ENCODE measurements around the gene PTPN1.

The PTPN1 gene

DNA sequence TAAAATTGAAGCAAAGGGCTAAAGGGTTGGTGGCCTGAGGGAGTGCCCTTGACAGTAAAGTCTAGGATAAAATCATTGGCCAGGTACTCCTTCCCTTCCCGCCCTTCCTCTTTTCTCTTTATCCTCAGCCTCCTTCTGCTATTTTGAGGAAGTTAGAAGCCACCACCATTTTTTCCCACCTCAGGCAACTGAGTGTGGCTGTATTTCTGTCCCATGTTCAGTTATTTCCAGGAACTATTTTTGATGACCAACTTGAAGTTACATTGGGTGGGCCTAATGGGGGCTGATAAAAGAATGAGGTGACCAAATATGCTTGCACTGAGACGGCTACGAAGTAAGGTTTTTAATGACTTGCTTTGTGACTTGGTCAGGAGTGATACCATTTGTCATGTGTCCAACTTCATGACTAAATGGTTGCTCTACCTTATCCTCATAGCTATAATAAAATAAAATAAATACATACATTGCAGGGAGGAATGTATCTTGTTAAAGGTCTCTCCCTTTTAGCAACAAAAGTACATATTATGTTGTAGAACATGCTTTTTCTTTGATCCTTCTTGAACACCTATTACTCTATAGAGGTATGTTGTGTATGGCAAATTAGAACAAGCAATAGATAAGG lies 12.0 kb downstream of the PTPN1 start:
- Histone ChIP-seq H3K27me3 (ENCODE audit: insufficient read depth, low read length) (no peaks in the 10 kb centered on the region), H2AFZ (ENCODE audit: low read length, unreplicated experiment) (no peak overlapping the region), H3K27ac (ENCODE audit: low read depth, low read length) (no peak overlapping the region), H3K4me3 (ENCODE audit: low read depth, low read length) (no peak overlapping the region), H3K79me2 (ENCODE audit: control insufficient read depth, insufficient read depth, low read length, unreplicated experiment) (peaks cover 94% of the 10 kb centered on the region), H3K4me1 (ENCODE audit: control insufficient read depth, insufficient read depth, low read length, unreplicated experiment) (peaks cover 81% of the 10 kb centered on the region), H3K36me3 (ENCODE audit: insufficient read depth, low read length) (peaks cover 6% of the 10 kb centered on the region; the same call in 1 of the 2 replicates)

GRCh38 chr20:50523552-50524167 lies 13.5 kb downstream of the PTPN1 start:
- Histone ChIP-seq H2AFZ (ENCODE audit: low read length, unreplicated experiment) (no peak overlapping the region), H3K36me3 (ENCODE audit: insufficient read depth, low read length) (peaks cover 6% of the 10 kb centered on the region; the same call in 1 of the 2 replicates), H3K27me3 (ENCODE audit: insufficient read depth, low read length) (no peaks in the 10 kb centered on the region), H3K4me1 (ENCODE audit: control insufficient read depth, insufficient read depth, low read length, unreplicated experiment) (peaks cover 76% of the 10 kb centered on the region), H3K79me2 (ENCODE audit: control insufficient read depth, insufficient read depth, low read length, unreplicated experiment) (peaks cover 91% of the 10 kb centered on the region), H3K4me3 (ENCODE audit: low read depth, low read length) (no peak overlapping the region), H3K27ac (ENCODE audit: low read depth, low read length) (no peak overlapping the region)

DNA sequence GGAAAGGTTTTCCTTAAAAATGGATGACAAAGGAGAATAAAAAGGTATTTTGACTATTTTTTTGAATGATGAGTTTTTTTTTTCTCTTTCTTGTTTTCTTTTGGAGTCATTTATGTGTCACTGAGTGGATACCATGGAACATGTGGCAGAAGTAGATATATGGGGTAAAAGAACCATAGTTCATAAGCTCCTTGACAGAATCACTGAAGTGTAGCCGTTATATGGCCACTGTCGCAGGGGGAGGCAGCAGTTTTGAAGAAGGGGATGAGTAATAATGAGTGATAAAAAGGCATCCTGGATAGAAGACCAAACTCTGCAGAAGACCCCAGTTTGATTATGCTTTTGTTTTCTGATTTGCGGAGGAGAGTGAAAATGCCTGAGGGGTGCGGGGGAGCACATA lies 15.5 kb downstream of the PTPN1 start:
- Histone ChIP-seq H3K36me3 (ENCODE audit: insufficient read depth, low read length) (peaks cover 6% of the 10 kb centered on the region; the same call in 1 of the 2 replicates), H3K79me2 (ENCODE audit: control insufficient read depth, insufficient read depth, low read length, unreplicated experiment) (peaks cover 90% of the 10 kb centered on the region), H3K27ac (ENCODE audit: low read depth, low read length) (no peak overlapping the region), H3K4me3 (ENCODE audit: low read depth, low read length) (no peak overlapping the region), H3K27me3 (ENCODE audit: insufficient read depth, low read length) (no peaks in the 10 kb centered on the region), H3K4me1 (ENCODE audit: control insufficient read depth, insufficient read depth, low read length, unreplicated experiment) (peaks cover 64% of the 10 kb centered on the region), H2AFZ (ENCODE audit: low read length, unreplicated experiment) (no peak overlapping the region)

DNA sequence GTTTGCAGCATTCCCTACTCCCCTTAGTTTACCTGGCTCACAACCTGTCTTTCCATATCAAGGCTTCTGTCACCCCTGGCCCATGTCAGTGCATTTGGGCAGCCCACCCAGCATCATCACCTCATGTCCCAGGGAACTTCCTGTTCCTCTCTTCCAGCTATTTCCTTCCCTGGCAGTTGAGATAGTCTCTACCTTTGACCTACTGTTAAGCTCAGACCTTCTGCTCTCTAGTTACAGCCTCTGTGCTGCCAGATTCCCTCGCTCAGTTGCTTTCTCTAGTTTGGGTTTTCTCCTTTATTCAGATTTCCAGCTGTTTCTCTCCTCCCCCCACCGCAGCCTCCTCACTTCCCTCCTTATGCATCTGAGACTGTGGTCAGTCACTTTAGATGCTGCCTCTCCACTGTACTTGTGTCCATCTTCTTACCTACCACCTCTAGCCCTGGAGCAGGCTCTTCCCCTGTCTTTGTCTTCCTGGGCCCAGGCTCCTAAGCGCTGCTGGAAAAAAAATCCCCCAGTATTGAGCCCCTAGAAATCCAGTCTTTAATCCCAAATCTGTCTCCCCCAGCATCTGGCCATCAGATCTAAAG lies 16.3 kb downstream of the PTPN1 start:
- Histone ChIP-seq H3K4me3 (ENCODE audit: low read depth, low read length) (no peak overlapping the region), H3K27me3 (ENCODE audit: insufficient read depth, low read length) (no peaks in the 10 kb centered on the region), H3K36me3 (ENCODE audit: insufficient read depth, low read length) (peaks cover 6% of the 10 kb centered on the region; the same call in 1 of the 2 replicates), H3K27ac (ENCODE audit: low read depth, low read length) (no peak overlapping the region), H3K4me1 (ENCODE audit: control insufficient read depth, insufficient read depth, low read length, unreplicated experiment) (peaks cover 56% of the 10 kb centered on the region), H2AFZ (ENCODE audit: low read length, unreplicated experiment) (no peak overlapping the region), H3K79me2 (ENCODE audit: control insufficient read depth, insufficient read depth, low read length, unreplicated experiment) (peaks cover 89% of the 10 kb centered on the region)

- no peaks in the 10 kb centered on the region for H3K27me3 ChIP-seq (ENCODE audit: insufficient read depth, low read length)
- no peak overlapping the region for H2AFZ ChIP-seq (ENCODE audit: low read length, unreplicated experiment)
- H3K36me3 ChIP-seq (ENCODE audit: insufficient read depth, low read length), result 0 out of 2 replicates have a peak, but pooled peaks cover under 1% of the 10 kb centered on the region
- no peak overlapping the region for H3K4me3 ChIP-seq (ENCODE audit: low read depth, low read length)
- H3K79me2 ChIP-seq (ENCODE audit: control insufficient read depth, insufficient read depth, low read length, unreplicated experiment), result peaks cover 89% of the 10 kb centered on the region
- H3K27ac ChIP-seq (ENCODE audit: low read depth, low read length), result no peak overlapping the region
- peaks cover 58% of the 10 kb centered on the region for H3K4me1 ChIP-seq (ENCODE audit: control insufficient read depth, insufficient read depth, low read length, unreplicated experiment)
Measured at GRCh38 chr20:50527068-50527605, 17.0 kb downstream of the PTPN1 start.

DNA sequence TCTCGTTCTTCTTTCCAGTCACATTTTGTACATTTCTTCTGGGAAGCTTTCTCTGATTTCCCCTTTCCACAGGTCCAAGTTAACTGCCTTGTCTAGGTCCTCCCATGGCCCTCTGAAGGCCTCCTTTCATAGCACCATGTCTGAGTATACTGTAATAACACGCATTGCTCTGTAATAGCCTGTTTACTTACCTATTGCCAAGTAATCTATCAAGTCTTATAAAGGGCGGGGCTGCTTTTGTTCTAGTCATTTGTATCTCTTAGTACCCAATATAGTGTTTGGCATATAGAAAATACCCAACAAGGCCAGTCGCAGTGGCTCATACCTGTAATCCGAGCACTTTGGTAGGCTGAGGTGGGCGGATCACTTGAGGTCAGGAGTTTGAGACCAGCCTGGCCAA lies 17.9 kb downstream of the PTPN1 start:
- Histone ChIP-seq H3K27me3 (ENCODE audit: insufficient read depth, low read length) (no peaks in the 10 kb centered on the region), H3K27ac (ENCODE audit: low read depth, low read length) (no peak overlapping the region), H3K36me3 (ENCODE audit: insufficient read depth, low read length) (no peaks in the 10 kb centered on the region), H3K4me1 (ENCODE audit: control insufficient read depth, insufficient read depth, low read length, unreplicated experiment) (peaks cover 65% of the 10 kb centered on the region), H3K4me3 (ENCODE audit: low read depth, low read length) (no peak overlapping the region), H3K79me2 (ENCODE audit: control insufficient read depth, insufficient read depth, low read length, unreplicated experiment) (peaks cover 90% of the 10 kb centered on the region), H2AFZ (ENCODE audit: low read length, unreplicated experiment) (no peak overlapping the region)

GRCh38 chr20:50528804-50529351 lies 18.7 kb downstream of the PTPN1 start:
- Histone ChIP-seq H3K36me3 (ENCODE audit: insufficient read depth, low read length) (no peaks in the 10 kb centered on the region), H3K79me2 (ENCODE audit: control insufficient read depth, insufficient read depth, low read length, unreplicated experiment) (peaks cover 90% of the 10 kb centered on the region), H2AFZ (ENCODE audit: low read length, unreplicated experiment) (no peak overlapping the region), H3K4me3 (ENCODE audit: low read depth, low read length) (no peak overlapping the region), H3K27ac (ENCODE audit: low read depth, low read length) (peak overlapping the region; percentile 35), H3K4me1 (ENCODE audit: control insufficient read depth, insufficient read depth, low read length, unreplicated experiment) (peaks cover 65% of the 10 kb centered on the region), H3K27me3 (ENCODE audit: insufficient read depth, low read length) (no peaks in the 10 kb centered on the region)

DNA sequence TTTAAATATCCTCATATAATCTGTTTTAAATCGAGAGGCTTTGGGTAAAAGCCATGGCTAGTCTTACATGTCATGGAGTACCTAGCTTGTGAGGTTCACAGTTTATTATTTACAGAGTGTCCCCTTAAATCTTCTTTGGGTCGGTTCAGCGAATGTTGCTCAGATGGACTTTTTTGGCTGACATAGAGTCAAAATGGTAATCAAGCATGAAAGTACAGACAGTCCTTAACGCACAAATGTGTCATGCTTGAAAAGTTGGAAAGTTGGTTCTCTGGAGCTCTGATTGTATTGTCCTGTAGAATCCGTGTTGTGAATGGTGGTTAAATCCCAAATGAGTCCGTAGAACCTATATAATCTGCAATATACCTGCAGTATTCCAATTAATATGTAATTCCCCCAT lies 22.0 kb downstream of the PTPN1 start:
- Histone ChIP-seq H2AFZ (ENCODE audit: low read length, unreplicated experiment) (no peak overlapping the region), H3K27ac (ENCODE audit: low read depth, low read length) (peak overlapping the region; percentile 86), H3K79me2 (ENCODE audit: control insufficient read depth, insufficient read depth, low read length, unreplicated experiment) (peaks cover 86% of the 10 kb centered on the region), H3K36me3 (ENCODE audit: insufficient read depth, low read length) (no peaks in the 10 kb centered on the region), H3K4me1 (ENCODE audit: control insufficient read depth, insufficient read depth, low read length, unreplicated experiment) (peaks cover 63% of the 10 kb centered on the region), H3K27me3 (ENCODE audit: insufficient read depth, low read length) (no peaks in the 10 kb centered on the region), H3K4me3 (ENCODE audit: low read depth, low read length) (no peak overlapping the region)

DNA sequence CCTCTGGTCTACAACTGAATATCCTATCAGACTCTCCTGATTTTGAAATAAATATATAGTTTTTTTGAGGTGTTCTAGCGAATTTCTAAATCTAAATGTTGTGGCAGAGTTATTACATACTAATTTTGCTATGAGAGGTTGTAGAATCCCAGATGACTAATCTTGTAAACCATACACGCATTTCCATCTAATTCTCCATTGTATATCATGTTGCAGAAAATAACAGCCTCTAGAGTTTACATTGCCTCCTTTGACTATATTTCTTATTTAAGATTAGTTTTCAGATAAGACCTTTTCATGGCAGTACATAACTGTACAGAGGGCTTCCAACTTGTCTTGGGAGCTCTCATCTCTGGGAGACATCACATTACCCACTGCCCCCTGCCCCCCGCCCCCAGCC lies 22.9 kb downstream of the PTPN1 start:
- peaks cover 63% of the 10 kb centered on the region for H3K4me1 ChIP-seq (ENCODE audit: control insufficient read depth, insufficient read depth, low read length, unreplicated experiment)
- peaks cover 86% of the 10 kb centered on the region for H3K79me2 ChIP-seq (ENCODE audit: control insufficient read depth, insufficient read depth, low read length, unreplicated experiment)
- H3K36me3 ChIP-seq (ENCODE audit: insufficient read depth, low read length), result no peaks in the 10 kb centered on the region; the same call in 1 of the 2 replicates

DNA sequence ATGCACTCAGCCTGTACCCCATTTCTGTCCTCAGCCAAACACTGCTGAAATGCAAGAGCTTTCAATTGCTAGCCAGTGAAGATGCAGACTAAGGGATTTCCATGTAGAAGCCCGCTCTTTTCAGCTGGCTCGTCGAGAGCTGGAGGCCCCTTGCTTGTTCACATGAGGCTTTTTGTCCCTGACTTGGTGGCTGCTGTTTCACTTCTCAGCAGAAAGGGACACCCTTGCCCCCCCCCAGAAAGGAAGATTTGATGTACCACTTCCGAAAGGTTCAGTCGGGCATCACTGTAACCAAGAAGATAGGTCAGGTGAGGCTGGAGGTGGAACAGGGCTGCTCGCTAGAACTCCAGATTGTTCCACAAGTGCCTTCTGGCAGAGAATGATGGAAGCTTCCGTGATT lies 23.3 kb downstream of the PTPN1 start:
- H3K27ac ChIP-seq (ENCODE audit: low read depth, low read length), result peak overlapping the region; percentile 86
- no peak overlapping the region for H3K4me3 ChIP-seq (ENCODE audit: low read depth, low read length)
- H3K79me2 ChIP-seq (ENCODE audit: control insufficient read depth, insufficient read depth, low read length, unreplicated experiment), result peaks cover 88% of the 10 kb centered on the region
- H3K36me3 ChIP-seq (ENCODE audit: insufficient read depth, low read length), result no peaks in the 10 kb centered on the region; the same call in 1 of the 2 replicates
- H3K27me3 ChIP-seq (ENCODE audit: insufficient read depth, low read length), result no peaks in the 10 kb centered on the region
- H3K4me1 ChIP-seq (ENCODE audit: control insufficient read depth, insufficient read depth, low read length, unreplicated experiment), result peaks cover 63% of the 10 kb centered on the region
- H2AFZ ChIP-seq (ENCODE audit: low read length, unreplicated experiment), result no peak overlapping the region

More for the DNA sequence above, 22.9 kb downstream of the PTPN1 start:
- H3K27ac ChIP-seq (ENCODE audit: low read depth, low read length), result peak overlapping the region; percentile 86
- no peaks in the 10 kb centered on the region for H3K27me3 ChIP-seq (ENCODE audit: insufficient read depth, low read length)
- no peak overlapping the region for H3K4me3 ChIP-seq (ENCODE audit: low read depth, low read length)
- H2AFZ ChIP-seq (ENCODE audit: low read length, unreplicated experiment), result no peak overlapping the region
